K562 (cell line): ENCODE measurements around the gene CRYBB2.

Experiments
- CHCHD3 ChIP-seq: fragments of 250-450 bp; sonication (Bioruptor Pico); IDR thresholded peaks from 2 replicates; pipeline ENCODE4 v2.1.2; 2022; ENCODE audit warnings: mild to moderate bottlenecking
- CTCF ChIP-seq, 3 experiments: IDR thresholded peaks in 2 of 3; conservative IDR thresholded peaks in 1 of 3; 2 replicates each; pipeline ENCODE4 v1.5.1; 2011 to 2012; ENCODE audit warnings: low read length in 3 of 3, mild to moderate bottlenecking in 3 of 3, control low read depth in 2 of 3, improper control_type of control experiment in 1 of 3, inconsistent platforms in 1 of 3, low read depth in 1 of 3, mixed read lengths in 1 of 3, moderate library complexity in 1 of 3; ENCODE audit not compliant: insufficient read depth in 2 of 3
- HDAC6 ChIP-seq: IDR thresholded peaks from 2 replicates; pipeline ENCODE4 v1.6.1; 2012; ENCODE audit warnings: low read depth, mild to moderate bottlenecking, control low read depth, inconsistent platforms, low read length, moderate library complexity
- JUN ChIP-seq, 2 experiments: sonication (generic) in 1 of 2; formaldehyde crosslinking in 1 of 2; IDR thresholded peaks; 2 replicates each; pipeline versions ENCODE4 v1.6.1 to v1.8.0; 2012 to 2022; ENCODE audit warnings: borderline replicate concordance in 2 of 2, mild to moderate bottlenecking in 2 of 2, improper control_type of control experiment in 1 of 2, low read depth in 1 of 2, low read length in 1 of 2, missing genetic modification reagents in 1 of 2
- NCOA2 ChIP-seq, 2 experiments: fragments of 450-650 bp; IDR thresholded peaks; 2 replicates each; pipeline ENCODE4 v1.6.1; 2018; ENCODE audit warnings: mild to moderate bottlenecking in 2 of 2, moderate library complexity in 1 of 2; ENCODE audit not compliant: partially characterized antibody in 2 of 2
- SAFB2 ChIP-seq: fragments of 200-400 bp; formaldehyde crosslinking; IDR thresholded peaks from 2 replicates; pipeline ENCODE4 v1.6.1; 2018; ENCODE audit warnings: borderline replicate concordance, low read length, low read depth, moderate library complexity; ENCODE audit not compliant: severe bottlenecking
- TARDBP ChIP-seq: fragments of 450-650 bp; IDR thresholded peaks from 2 replicates; pipeline ENCODE4 v1.6.1; 2016
- YY1 ChIP-seq, 3 experiments: IDR thresholded peaks; 2 replicates each; pipeline ENCODE4 v1.6.1; 2011; ENCODE audit warnings: low read length in 2 of 3, mild to moderate bottlenecking in 2 of 3, moderate library complexity in 2 of 3, borderline replicate concordance in 1 of 3, control low read depth in 1 of 3, low read depth in 1 of 3; ENCODE audit not compliant: insufficient read depth in 3 of 3, insufficient replicate concordance in 2 of 3, control insufficient read depth in 1 of 3, insufficient read length in 1 of 3; ENCODE audit errors: extremely low read depth in 1 of 3
- ZBTB33 ChIP-seq: sonication (generic); formaldehyde crosslinking; IDR thresholded peaks from 2 replicates; pipeline ENCODE4 v1.8.1; 2023; ENCODE audit warnings: mild to moderate bottlenecking, missing genetic modification reagents
- ZBTB8A ChIP-seq: fragments of 450-650 bp; IDR thresholded peaks from 2 replicates; pipeline ENCODE4 v1.6.1; 2018; ENCODE audit warnings: mild to moderate bottlenecking, moderate library complexity; ENCODE audit not compliant: partially characterized antibody
- ZSCAN29 ChIP-seq: fragments of 450-650 bp; IDR thresholded peaks from 2 replicates; pipeline ENCODE4 v1.6.1; 2017

- TF ChIP-seq SAFB2 (no peak), JUN (IDR thresholded peaks at IDR 0.05; ENCODE audit: borderline replicate concordance, low read depth, low read length) (no peak), JUN (CRISPR knock-in tag; IDR thresholded peaks at IDR 0.05; ENCODE audit: borderline replicate concordance) (no peak), CHCHD3 (CRISPR knock-in tag) (no peak), ZBTB8A (no peak), ZBTB33 (CRISPR knock-in tag) (no peak), CTCF (IDR thresholded peaks at IDR 0.05 in 2 of 3, conservative IDR thresholded peaks at IDR 0.05 in 1 of 3; ENCODE audit: insufficient read depth in 2 of 3, low read depth in 1 of 3, low read length in 3 of 3) (no peak), ZSCAN29 (no peak), YY1 (IDR thresholded peaks at IDR 0.05; ENCODE audit: borderline replicate concordance in 1 of 3, control insufficient read depth in 1 of 3, extremely low read depth in 1 of 3, insufficient read depth in 3 of 3, insufficient read length in 1 of 3, insufficient replicate concordance in 2 of 3, low read depth in 1 of 3, low read length in 2 of 3) (no peak), TARDBP (no peak), NCOA2 (IDR thresholded peaks at IDR 0.05; ENCODE audit: partially characterized antibody in 2 of 2) (no peak), HDAC6 (no peak)
Observed at GRCh38 chr22:25206998-25207397, 12.4 kb upstream of the CRYBB2 start.
